C1 segment of cervical spinal cord (tissue), 14 donors: Measurements from ENCODE around the gene CCT8L2.
"Not testable (repeated sequence)": the region's sequence is repeated elsewhere in the genome, so short reads cannot be mapped to it uniquely, and the experiment has no call there.

ENCODE experiments used
- DNase-seq, 14 donors: peaks; one replicate each; lab custom pipeline; 2025; lab: John Stamatoyannopoulos, UW

CCT8L2 gene

DNA sequence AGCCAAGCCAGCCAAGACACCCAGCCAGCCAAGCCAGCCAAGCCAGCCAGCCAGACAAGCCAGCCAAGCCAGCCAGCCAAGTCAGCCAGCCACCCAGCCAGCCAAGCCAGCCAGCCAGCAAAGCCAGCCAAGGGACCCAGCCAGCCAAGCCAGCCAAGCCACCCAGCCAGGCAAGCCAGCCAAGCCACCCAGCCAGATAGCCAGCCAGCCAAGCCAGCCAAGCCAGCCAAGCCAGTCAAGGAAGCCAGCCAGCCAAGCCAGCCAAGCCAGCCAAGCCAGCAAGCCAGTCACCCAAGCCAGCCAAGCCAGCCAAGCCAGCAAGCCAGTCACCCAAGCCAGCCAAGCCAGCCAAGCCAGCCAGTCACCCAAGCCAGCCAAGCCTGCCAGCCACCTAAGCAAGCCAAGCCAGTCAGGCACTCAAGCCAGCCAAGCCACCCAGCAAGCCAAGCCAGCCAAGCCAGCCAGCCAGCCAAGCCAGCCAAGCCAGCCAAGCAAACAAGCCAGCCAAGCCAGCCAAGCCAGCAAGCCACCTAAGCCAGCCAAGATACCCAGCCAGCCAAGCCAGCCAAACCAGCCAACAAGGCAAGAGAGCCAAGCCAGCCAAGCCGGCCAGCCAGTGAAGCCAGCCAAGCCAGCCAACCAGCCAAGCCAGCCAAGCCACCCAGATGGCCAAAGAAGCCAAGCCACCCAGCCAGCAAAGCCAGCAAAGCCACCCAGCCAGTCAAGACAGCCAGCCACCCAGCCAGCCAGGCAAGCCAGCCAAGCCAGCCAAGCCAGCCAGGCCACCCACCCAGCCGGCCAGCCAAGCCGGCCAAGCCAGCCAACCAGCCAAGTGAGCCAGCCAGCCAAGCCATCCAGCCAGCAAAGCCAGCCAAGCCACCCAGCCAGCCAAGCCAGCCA is 33.3 kb downstream of the CCT8L2 start:
- no peak for DNase-seq

DNA sequence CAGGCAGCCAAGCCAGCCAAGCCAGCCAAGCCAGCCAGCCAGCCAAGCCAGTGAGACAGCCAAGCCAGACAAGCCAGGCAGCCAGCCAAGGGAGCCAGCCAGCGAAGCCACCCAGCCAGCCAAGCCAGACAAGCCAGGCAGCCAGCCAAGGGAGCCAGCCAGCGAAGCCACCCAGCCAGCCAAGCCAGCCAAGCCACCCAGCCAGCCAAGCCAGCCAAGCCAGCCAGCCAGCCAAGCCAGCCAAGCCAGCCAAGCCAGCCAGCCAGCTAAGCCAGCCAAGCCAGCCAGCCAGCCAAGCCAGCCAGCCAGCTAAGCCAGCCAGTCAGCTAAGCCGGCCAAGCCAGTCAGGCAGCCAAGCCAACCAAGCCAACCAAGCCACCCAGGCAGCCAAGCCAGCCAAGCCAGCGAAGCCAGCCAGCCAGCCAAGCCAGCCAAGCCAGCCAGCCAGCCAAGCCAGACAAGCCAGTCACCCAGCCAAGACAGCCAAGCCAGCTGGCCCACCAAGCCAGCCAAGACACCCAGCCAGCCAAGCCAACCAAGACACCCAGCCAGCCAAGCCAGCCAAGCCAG is 34.1 kb downstream of the CCT8L2 start:
- DNase-seq, result not testable (repeated sequence)

DNA sequence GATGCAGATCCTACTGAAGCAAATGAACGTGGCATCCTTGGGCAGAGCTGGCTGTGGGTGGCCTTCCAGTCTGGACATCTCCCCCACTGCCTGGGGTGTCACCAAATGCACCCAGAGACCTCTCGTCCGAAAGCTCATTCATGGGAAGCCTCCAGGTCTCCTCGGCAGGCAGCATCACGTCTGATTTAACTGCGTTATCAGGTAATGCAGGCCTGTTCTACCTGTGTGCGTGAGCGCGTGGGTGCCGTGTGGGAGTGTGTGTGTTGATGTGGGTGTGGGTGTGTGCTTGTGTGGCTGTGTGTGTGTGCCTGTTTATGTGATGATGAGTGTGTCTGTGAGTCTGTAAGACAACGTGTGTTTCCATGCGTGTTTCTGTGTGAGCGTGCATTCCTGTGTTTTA is 35.1 kb downstream of the CCT8L2 start:
- DNase-seq, result not testable (repeated sequence)

DNA sequence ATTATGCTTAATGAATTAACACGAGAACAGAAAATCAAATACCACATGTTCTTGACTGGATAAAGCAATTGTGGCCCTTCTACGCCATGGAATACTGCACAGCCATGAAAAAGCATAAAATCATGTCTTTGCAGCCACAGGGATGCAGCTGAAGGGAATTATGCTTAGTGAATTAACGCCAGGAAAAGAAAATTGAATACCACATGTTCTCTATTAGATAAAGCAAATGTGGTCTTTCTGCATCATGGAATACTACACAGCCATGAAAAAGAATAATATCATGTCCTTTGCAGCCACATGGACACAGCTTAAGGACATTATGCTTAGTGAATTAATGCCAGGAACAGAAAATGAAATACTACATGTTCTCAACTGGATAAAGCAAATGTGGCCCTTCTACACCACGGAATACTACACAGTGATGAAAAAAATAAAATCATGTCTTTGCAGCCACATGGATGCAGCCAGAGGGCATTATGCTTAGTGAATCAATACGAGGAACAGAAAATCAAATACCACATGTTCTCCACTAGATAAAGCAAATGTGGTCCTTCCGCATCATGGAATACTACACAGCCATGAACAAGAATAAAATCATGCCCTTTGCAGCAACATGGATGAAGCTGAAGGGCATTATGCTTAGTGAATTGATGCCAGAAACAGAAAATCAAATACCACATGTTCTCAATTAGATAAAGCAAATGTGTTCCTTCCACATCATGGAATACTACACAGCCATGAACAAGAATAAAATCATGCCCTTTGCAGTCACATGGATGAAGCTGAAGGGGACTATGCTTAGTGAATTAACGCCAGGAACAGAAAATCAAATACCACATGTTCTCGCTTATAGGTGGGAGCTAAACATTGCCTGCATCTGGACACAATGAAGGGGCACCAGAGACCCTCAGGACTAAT is 37.3 kb downstream of the CCT8L2 start:
- not testable (repeated sequence) for DNase-seq

DNA sequence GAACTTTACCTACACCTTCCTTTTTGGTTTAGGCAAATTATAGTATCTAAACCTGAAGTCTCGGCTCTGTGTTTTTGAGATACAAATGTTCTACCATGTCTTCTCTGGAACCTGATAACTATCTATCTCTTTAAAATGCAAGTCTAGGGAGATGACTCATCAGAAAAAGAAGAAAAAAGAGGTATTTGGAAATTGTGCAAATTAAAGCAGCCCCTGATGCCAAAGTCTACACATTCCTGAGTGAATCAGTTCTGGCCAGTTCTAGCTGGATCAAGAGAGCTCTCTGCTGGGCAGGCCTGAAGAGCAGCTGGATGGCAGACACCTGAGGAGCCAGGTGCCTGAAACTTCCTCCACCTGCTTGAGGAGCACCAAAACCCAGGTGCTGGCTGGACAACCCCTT is 49.3 kb downstream of the CCT8L2 start:
- not testable (repeated sequence) for DNase-seq
